WTC11 (cell line): ENCODE measurements around the gene GDPD4.

Experiments used
- CREB1 ChIP-seq: sonication (generic); formaldehyde crosslinking; IDR thresholded peaks from 2 replicates; pipeline ENCODE4 v1.8.0; 2023; ENCODE audit warnings: mild to moderate bottlenecking, missing genetic modification reagents
- ELF4 ChIP-seq: sonication (generic); formaldehyde crosslinking; IDR thresholded peaks from 2 replicates; pipeline ENCODE4 v1.8.1; 2022; ENCODE audit warnings: low read depth, mild to moderate bottlenecking, moderate library complexity, missing genetic modification reagents
- ESRRA ChIP-seq: sonication (generic); formaldehyde crosslinking; IDR thresholded peaks from 2 replicates; pipeline ENCODE4 v1.8.1; 2022; ENCODE audit warnings: mild to moderate bottlenecking, missing genetic modification reagents, borderline replicate concordance
- FOXJ3 ChIP-seq: sonication (generic); formaldehyde crosslinking; IDR thresholded peaks from 2 replicates; pipeline ENCODE4 v1.9.0; 2021; ENCODE audit warnings: missing genetic modification reagents, mild to moderate bottlenecking, borderline replicate concordance
- FOXK1 ChIP-seq: sonication (generic); formaldehyde crosslinking; IDR thresholded peaks from 2 replicates; pipeline ENCODE4 v1.8.0; 2022; ENCODE audit warnings: mild to moderate bottlenecking, moderate library complexity, missing genetic modification reagents
- SMAD4 ChIP-seq: sonication (generic); formaldehyde crosslinking; IDR thresholded peaks from 2 replicates; pipeline ENCODE4 v1.8.0; 2022; ENCODE audit warnings: mild to moderate bottlenecking, missing genetic modification reagents
- TEAD4 ChIP-seq: sonication (generic); formaldehyde crosslinking; IDR thresholded peaks from 2 replicates; pipeline ENCODE4 v1.8.0; 2022; ENCODE audit warnings: mild to moderate bottlenecking, missing genetic modification reagents
- ZNF423 ChIP-seq: fragments of 250-450 bp; sonication (Bioruptor Pico); IDR thresholded peaks from 2 replicates; pipeline ENCODE4 v2.1.2; 2022; ENCODE audit warnings: mild to moderate bottlenecking, moderate library complexity
- TF ChIP-seq, protein P1 (sequence below): fragments of 200-600 bp; IDR thresholded peaks from 2 replicates; pipeline ENCODE4 v1.8.0; 2022; ENCODE audit warnings: antibody characterized with exemption
- TF ChIP-seq, protein P2 (sequence below): sonication (generic); formaldehyde crosslinking; IDR thresholded peaks from 2 replicates; pipeline ENCODE4 v1.8.1; 2023; ENCODE audit warnings: mild to moderate bottlenecking, missing genetic modification reagents, borderline replicate concordance
- TF ChIP-seq, protein P3 (sequence below): fragments of 250-450 bp; sonication (Bioruptor Pico); IDR thresholded peaks from 2 replicates; pipeline ENCODE4 v1.9.0; 2021; ENCODE audit warnings: mild to moderate bottlenecking

DNA sequence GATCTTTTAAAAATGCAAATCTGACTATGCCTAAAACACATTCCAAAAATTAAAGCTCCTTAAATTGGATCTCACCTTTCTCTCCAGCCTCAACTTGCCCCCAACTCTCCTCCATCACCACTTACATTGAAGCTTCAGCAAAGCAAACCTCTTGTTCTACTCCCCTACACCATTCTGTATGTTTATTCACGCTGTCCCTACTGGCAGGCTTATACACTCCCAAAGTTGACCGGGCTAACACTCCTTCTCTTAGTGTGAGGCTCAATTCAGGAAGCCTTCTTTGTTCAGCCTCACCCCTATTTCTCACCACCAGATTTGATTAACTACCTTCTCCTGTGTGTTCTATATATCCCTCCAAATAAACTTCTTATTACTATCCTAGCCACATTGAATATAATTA, 1.8 kb upstream of the GDPD4 start:
- no peak for TF ChIP-seq FOXJ3 (CRISPR knock-in tag)
- TF ChIP-seq, protein P1, sequence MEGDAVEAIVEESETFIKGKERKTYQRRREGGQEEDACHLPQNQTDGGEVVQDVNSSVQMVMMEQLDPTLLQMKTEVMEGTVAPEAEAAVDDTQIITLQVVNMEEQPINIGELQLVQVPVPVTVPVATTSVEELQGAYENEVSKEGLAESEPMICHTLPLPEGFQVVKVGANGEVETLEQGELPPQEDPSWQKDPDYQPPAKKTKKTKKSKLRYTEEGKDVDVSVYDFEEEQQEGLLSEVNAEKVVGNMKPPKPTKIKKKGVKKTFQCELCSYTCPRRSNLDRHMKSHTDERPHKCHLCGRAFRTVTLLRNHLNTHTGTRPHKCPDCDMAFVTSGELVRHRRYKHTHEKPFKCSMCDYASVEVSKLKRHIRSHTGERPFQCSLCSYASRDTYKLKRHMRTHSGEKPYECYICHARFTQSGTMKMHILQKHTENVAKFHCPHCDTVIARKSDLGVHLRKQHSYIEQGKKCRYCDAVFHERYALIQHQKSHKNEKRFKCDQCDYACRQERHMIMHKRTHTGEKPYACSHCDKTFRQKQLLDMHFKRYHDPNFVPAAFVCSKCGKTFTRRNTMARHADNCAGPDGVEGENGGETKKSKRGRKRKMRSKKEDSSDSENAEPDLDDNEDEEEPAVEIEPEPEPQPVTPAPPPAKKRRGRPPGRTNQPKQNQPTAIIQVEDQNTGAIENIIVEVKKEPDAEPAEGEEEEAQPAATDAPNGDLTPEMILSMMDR = no peak
- TF ChIP-seq SMAD4 (CRISPR knock-in tag) = no peak
- TF ChIP-seq CREB1 = no peak
- TF ChIP-seq, protein P2, sequence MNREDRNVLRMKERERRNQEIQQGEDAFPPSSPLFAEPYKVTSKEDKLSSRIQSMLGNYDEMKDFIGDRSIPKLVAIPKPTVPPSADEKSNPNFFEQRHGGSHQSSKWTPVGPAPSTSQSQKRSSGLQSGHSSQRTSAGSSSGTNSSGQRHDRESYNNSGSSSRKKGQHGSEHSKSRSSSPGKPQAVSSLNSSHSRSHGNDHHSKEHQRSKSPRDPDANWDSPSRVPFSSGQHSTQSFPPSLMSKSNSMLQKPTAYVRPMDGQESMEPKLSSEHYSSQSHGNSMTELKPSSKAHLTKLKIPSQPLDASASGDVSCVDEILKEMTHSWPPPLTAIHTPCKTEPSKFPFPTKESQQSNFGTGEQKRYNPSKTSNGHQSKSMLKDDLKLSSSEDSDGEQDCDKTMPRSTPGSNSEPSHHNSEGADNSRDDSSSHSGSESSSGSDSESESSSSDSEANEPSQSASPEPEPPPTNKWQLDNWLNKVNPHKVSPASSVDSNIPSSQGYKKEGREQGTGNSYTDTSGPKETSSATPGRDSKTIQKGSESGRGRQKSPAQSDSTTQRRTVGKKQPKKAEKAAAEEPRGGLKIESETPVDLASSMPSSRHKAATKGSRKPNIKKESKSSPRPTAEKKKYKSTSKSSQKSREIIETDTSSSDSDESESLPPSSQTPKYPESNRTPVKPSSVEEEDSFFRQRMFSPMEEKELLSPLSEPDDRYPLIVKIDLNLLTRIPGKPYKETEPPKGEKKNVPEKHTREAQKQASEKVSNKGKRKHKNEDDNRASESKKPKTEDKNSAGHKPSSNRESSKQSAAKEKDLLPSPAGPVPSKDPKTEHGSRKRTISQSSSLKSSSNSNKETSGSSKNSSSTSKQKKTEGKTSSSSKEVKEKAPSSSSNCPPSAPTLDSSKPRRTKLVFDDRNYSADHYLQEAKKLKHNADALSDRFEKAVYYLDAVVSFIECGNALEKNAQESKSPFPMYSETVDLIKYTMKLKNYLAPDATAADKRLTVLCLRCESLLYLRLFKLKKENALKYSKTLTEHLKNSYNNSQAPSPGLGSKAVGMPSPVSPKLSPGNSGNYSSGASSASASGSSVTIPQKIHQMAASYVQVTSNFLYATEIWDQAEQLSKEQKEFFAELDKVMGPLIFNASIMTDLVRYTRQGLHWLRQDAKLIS = no peak
- TF ChIP-seq ZNF423 = no peak
- TF ChIP-seq TEAD4 (CRISPR knock-in tag) = no peak
- TF ChIP-seq FOXK1 (CRISPR knock-in tag) = no peak
- TF ChIP-seq, protein P3, sequence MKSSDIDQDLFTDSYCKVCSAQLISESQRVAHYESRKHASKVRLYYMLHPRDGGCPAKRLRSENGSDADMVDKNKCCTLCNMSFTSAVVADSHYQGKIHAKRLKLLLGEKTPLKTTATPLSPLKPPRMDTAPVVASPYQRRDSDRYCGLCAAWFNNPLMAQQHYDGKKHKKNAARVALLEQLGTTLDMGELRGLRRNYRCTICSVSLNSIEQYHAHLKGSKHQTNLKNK (CRISPR knock-in tag) = no peak
- TF ChIP-seq ELF4 = no peak
- TF ChIP-seq ESRRA (CRISPR knock-in tag) = no peak
